Mesenchymal stem cell (in vitro differentiated cells and primary cell): ENCODE data around the gene EIF2D.

Experiments used
- DNase-seq: peaks from one replicate; pipeline ENCODE4 v3.0.0-alpha.2; 2013
- H2AFZ ChIP-seq: one replicate; pipeline ENCODE4 v1.6.1; 2013; ENCODE audit warnings: low read depth, mild to moderate bottlenecking, control low read depth, inconsistent platforms, low read length, moderate library complexity
- H2AK5ac ChIP-seq: 2 replicates; pipeline ENCODE4 v1.6.1; 2013; ENCODE audit warnings: low read length, moderate library complexity, mild to moderate bottlenecking, inconsistent platforms; ENCODE audit not compliant: severe bottlenecking
- H2BK120ac ChIP-seq: one replicate; pipeline ENCODE4 v1.6.1; 2013; ENCODE audit warnings: low read depth, mild to moderate bottlenecking, inconsistent platforms, low read length, moderate library complexity
- H2BK12ac ChIP-seq, 2 experiments: one replicate each; pipeline ENCODE4 v1.6.1; 2013; ENCODE audit warnings: inconsistent platforms in 2 of 2, low read length in 2 of 2, mild to moderate bottlenecking in 2 of 2, moderate library complexity in 2 of 2, control low read depth in 1 of 2
- H2BK15ac ChIP-seq: one replicate; pipeline ENCODE4 v1.6.1; 2013; ENCODE audit warnings: mild to moderate bottlenecking, low read depth, inconsistent platforms; ENCODE audit not compliant: poor library complexity, severe bottlenecking
- H2BK5ac ChIP-seq: 2 replicates; pipeline ENCODE4 v1.6.1; 2013; ENCODE audit warnings: low read depth, mild to moderate bottlenecking, low read length, control low read depth, inconsistent platforms; ENCODE audit not compliant: poor library complexity, severe bottlenecking
- H3K14ac ChIP-seq, 2 experiments: one replicate each; pipeline ENCODE4 v1.6.1; 2013; ENCODE audit warnings: inconsistent platforms in 2 of 2, low read length in 2 of 2, control low read depth in 1 of 2, mild to moderate bottlenecking in 1 of 2, moderate library complexity in 1 of 2
- H3K18ac ChIP-seq, 2 experiments: one replicate each; pipeline ENCODE4 v1.6.1; 2013; ENCODE audit warnings: inconsistent platforms in 2 of 2, low read length in 2 of 2, control low read depth in 1 of 2, low read depth in 1 of 2, mild to moderate bottlenecking in 1 of 2
- H3K23ac ChIP-seq, 2 experiments: one replicate each; pipeline ENCODE4 v1.6.1; 2013; ENCODE audit warnings: inconsistent platforms in 2 of 2, low read length in 2 of 2, mild to moderate bottlenecking in 2 of 2, moderate library complexity in 2 of 2, control low read depth in 1 of 2
- H3K27ac ChIP-seq: 2 replicates; pipeline ENCODE4 v1.5.1; 2013; ENCODE audit warnings: mild to moderate bottlenecking, moderate library complexity, low read length, control low read depth, inconsistent platforms; ENCODE audit not compliant: poor library complexity, severe bottlenecking
- H3K27me3 ChIP-seq, 2 experiments: 2 replicates each; pipeline versions ENCODE4 v1.6.1 to v1.7.0; 2013; ENCODE audit warnings: low read length in 2 of 2, mild to moderate bottlenecking in 2 of 2, moderate library complexity in 2 of 2, control low read depth in 1 of 2, inconsistent platforms in 1 of 2; ENCODE audit not compliant: control insufficient read depth in 1 of 2, insufficient read depth in 1 of 2
- H3K36me3 ChIP-seq, 2 experiments: 2 replicates each; pipeline versions ENCODE4 v1.6.1 to v1.7.0; 2013; ENCODE audit warnings: low read length in 2 of 2, control low read depth in 1 of 2, inconsistent platforms in 1 of 2, low read depth in 1 of 2, mild to moderate bottlenecking in 1 of 2; ENCODE audit not compliant: insufficient read depth in 2 of 2, control insufficient read depth in 1 of 2
- H3K4ac ChIP-seq, 2 experiments: one replicate each; pipeline ENCODE4 v1.6.1; 2013; ENCODE audit warnings: inconsistent platforms in 2 of 2, low read length in 2 of 2, mild to moderate bottlenecking in 2 of 2, moderate library complexity in 2 of 2, control low read depth in 1 of 2, low read depth in 1 of 2
- H3K4me1 ChIP-seq: 2 replicates; pipeline ENCODE4 v1.6.1; 2013; ENCODE audit warnings: low read depth, low read length, control low read depth; ENCODE audit not compliant: control insufficient read depth, insufficient read depth
- H3K4me2 ChIP-seq: 2 replicates; pipeline ENCODE4 v1.6.1; 2013; ENCODE audit warnings: low read length, mild to moderate bottlenecking, inconsistent platforms; ENCODE audit not compliant: poor library complexity, severe bottlenecking
- H3K4me3 ChIP-seq, 2 experiments: 2 replicates each; pipeline versions ENCODE4 v1.5.1 to v1.7.0; 2013; ENCODE audit warnings: low read length in 2 of 2, mild to moderate bottlenecking in 2 of 2, control low read depth in 1 of 2, low read depth in 1 of 2; ENCODE audit not compliant: insufficient read depth in 1 of 2
- H3K79me1 ChIP-seq: replicated peaks from 2 replicates; pipeline ENCODE4 v1.6.1; 2013; ENCODE audit warnings: mild to moderate bottlenecking, control low read depth, low read length, inconsistent platforms; ENCODE audit not compliant: poor library complexity, severe bottlenecking
- H3K9ac ChIP-seq: 2 replicates; pipeline ENCODE4 v1.7.0; 2013; ENCODE audit warnings: mild to moderate bottlenecking, low read length, moderate library complexity
- H3K9me3 ChIP-seq: 2 replicates; pipeline ENCODE4 v1.7.0; 2013; ENCODE audit warnings: mild to moderate bottlenecking, low read length; ENCODE audit not compliant: control insufficient read depth
- H4K8ac ChIP-seq: one replicate; pipeline ENCODE4 v1.6.1; 2013; ENCODE audit warnings: inconsistent platforms, mild to moderate bottlenecking, low read length, moderate library complexity
- H4K91ac ChIP-seq: one replicate; pipeline ENCODE4 v1.6.1; 2013; ENCODE audit warnings: mild to moderate bottlenecking, low read length, inconsistent platforms
- whole genome bisulfite sequencing: methylation state at CpG from one replicate; pipeline ENCODE4 v1.1.7; 2013; ENCODE audit warnings: mixed read lengths; 5-methylcytosine and 5-hydroxymethylcytosine counted together

Gene EIF2D

DNA sequence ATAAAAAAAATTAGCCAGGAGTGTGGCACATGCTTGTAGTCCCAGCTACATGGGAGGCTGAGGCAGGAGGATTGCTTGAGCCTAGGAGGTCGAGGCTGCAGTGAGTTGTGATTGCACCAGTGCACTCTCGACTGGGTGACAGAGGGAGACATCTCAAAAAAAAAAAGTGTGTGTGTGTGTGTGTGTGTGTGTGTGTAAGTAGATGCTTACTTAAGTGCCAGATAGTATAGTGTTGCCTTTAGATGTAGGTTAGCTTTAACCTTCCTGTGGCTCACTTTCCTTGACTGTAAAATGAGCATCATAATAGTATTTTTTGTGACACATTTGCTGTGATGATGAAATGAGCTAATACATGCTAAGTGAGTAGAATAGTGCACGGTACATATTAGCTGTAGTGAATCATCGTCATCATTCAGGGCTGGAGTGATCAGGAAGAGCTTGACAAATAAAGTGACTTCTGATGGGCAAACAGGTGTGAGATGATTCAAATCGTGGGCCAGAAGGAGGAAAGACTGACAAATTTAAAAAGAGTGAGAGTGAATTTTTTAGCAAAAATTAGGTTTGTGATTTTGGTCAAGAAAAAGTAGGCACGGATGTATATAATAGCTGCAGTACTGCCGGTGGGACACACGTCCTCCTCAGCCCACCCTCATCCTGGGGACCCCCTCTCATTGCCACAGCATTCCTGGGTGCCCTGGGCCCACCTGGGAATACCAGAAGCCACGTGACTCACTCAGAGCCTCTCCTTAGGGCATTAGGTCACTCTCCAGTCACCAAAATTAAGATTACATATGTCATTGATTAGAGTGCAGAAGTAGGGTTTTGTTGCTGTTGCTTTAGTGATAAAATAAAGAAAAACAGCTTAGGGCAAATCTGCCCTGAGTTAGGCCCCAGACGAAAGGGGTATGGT is 33.9 kb downstream of the EIF2D start:
- WGBS, result 68% methylated on average over 9 of the region's 10 CpGs
- Histone ChIP-seq H3K27ac (no peak overlapping the region), H3K9ac (no peak overlapping the region), H3K18ac (no peak overlapping the region), H3K4me1 (no peaks in the 10 kb centered on the region), H2AFZ (no peak overlapping the region), H3K36me3 (no peaks in the 10 kb centered on the region), H2BK15ac (no peak overlapping the region), H3K4ac (no peak overlapping the region), H2AK5ac (no peak overlapping the region), H3K9me3 (no peaks in the 10 kb centered on the region), H4K8ac (no peak overlapping the region), H3K4me3 (no peak overlapping the region), H2BK120ac (no peak overlapping the region), H3K14ac (no peak overlapping the region), H4K91ac (no peak overlapping the region), H3K79me1 (no peaks in the 10 kb centered on the region), H3K4me2 (no peak overlapping the region), H2BK12ac (no peak overlapping the region), H2BK5ac (no peak overlapping the region), H3K23ac (no peak overlapping the region), H3K27me3 (peaks cover 0 to 39% of the 10 kb centered on the region in 2 experiments)
- DNase-seq, result no peak

GRCh38 chr1:206577626-206578025 is 34.6 kb downstream of the EIF2D start:
- Histone ChIP-seq H3K27me3 (peaks cover 0 to 36% of the 10 kb centered on the region in 2 experiments), H3K9ac (no peak overlapping the region), H3K4ac (no peak overlapping the region), H3K4me3 (no peak overlapping the region), H3K79me1 (no peaks in the 10 kb centered on the region), H2BK15ac (no peak overlapping the region), H2BK120ac (no peak overlapping the region), H3K9me3 (no peaks in the 10 kb centered on the region), H2AK5ac (no peak overlapping the region), H3K18ac (no peak overlapping the region), H4K91ac (no peak overlapping the region), H3K14ac (no peak overlapping the region), H3K4me2 (no peak overlapping the region), H2BK5ac (no peak overlapping the region), H3K36me3 (no peaks in the 10 kb centered on the region), H4K8ac (no peak overlapping the region), H2AFZ (no peak overlapping the region), H3K27ac (no peak overlapping the region), H3K23ac (no peak overlapping the region), H2BK12ac (no peak overlapping the region), H3K4me1 (no peaks in the 10 kb centered on the region)
- DNase-seq, result no peak
- WGBS, result 83% methylated on average over 1 of the region's 4 CpGs

DNA sequence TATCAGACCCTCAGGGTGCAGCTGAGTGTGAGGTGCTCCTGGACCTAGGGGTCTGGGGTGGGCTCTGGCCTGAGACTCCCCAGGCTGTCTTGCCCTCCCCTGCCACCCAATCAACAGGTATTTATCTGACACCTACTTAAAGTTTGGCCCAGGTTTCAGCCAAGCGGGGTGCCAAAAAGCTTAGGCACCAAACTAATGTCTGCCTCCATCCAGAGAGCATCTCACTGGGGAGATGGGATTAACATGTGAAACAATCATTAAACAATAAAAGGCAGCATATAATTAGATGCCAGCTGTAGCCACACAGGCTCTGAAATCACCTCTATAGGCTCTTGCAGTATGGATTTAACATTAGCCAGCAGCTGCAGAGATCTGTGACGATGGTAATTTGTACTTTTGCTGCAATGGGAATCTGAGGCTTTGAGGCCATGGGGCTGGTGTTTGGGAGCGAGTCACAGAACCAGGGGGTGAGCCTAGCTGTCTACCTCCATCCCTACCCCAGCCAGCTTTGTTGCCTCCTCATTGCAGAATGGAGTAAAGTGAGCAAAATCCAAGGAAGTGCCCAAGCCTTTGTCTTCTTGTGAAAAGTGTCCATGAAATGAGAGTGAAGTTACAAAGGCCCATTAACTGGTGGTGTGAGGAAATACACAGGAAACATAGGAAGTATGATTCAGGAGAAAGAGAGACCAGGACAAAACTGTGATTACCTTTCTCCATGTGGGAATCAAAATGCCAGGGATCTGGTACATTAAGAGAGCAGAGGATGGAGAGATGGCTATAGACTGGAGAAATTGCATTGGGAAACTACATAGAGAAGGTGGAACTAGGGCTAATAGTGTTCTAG is 36.1 kb downstream of the EIF2D start:
- WGBS, result 91% methylated on average over 2 of the region's 3 CpGs
- no peak overlapping the region for H2BK120ac ChIP-seq
- no peak overlapping the region for H2BK15ac ChIP-seq
- H3K23ac ChIP-seq, result no peak overlapping the region
- no peak overlapping the region for H3K4me3 ChIP-seq
- no peaks in the 10 kb centered on the region for H3K79me1 ChIP-seq
- H3K18ac ChIP-seq, result no peak overlapping the region
- H3K14ac ChIP-seq, result no peak overlapping the region
- H4K91ac ChIP-seq, result no peak overlapping the region
- no peak overlapping the region for H3K9ac ChIP-seq
- no peak overlapping the region for H2BK12ac ChIP-seq
- H3K36me3 ChIP-seq, result no peaks in the 10 kb centered on the region
- H2BK5ac ChIP-seq, result no peak overlapping the region
- no peak overlapping the region for H2AFZ ChIP-seq
- no peak overlapping the region for H3K4ac ChIP-seq
- DNase-seq, result no peak
- H3K9me3 ChIP-seq, result no peaks in the 10 kb centered on the region
- no peak overlapping the region for H2AK5ac ChIP-seq
- no peak overlapping the region for H4K8ac ChIP-seq
- H3K27ac ChIP-seq, result no peak overlapping the region
- H3K27me3 ChIP-seq, result peaks cover 0 to 30% of the 10 kb centered on the region in 2 experiments
- no peaks in the 10 kb centered on the region for H3K4me1 ChIP-seq
- H3K4me2 ChIP-seq, result no peak overlapping the region
